Right lobe of liver (tissue), 6 donors: Measurements from ENCODE around the gene ATAD3C. TPM values are rescaled to one million over a fixed set of nuclear protein-coding genes. Genes with fewer than 3 reads are reported as not detected.

Source experiments
- ATAC-seq, 4 donors: fragments of 200-7000 bp; cut with Tn5 transposase; one replicate each; pipeline ENCODE4 v1.9.1; 2020; ENCODE audit warnings: mild to moderate bottlenecking in 4 of 4, moderate library complexity in 4 of 4
- DNase-seq, 3 donors: peaks; one replicate each; pipeline ENCODE4 v3.0.0-alpha.2; 2020
- H3K27ac ChIP-seq, 3 donors: fragments of 200-600 bp; one replicate each; pipeline ENCODE4 v1.8.0; 2022
- H3K27me3 ChIP-seq, 2 donors: fragments of 200-600 bp; one replicate each; pipeline ENCODE4 v1.8.0; 2022
- H3K36me3 ChIP-seq, 4 donors: fragments of 200-600 bp; sonication (generic) in 1 of 4; one replicate each; pipeline versions ENCODE4 v1.5.1 to v1.8.0; 2017 to 2022; ENCODE audit warnings: control low read depth in 1 of 4
- H3K4me1 ChIP-seq, 4 donors: fragments of 200-600 bp; sonication (generic) in 1 of 4; one replicate each; pipeline versions ENCODE4 v1.5.1 to v1.8.0; 2017 to 2022; ENCODE audit warnings: control low read depth in 1 of 4
- H3K4me3 ChIP-seq, 3 donors: fragments of 200-600 bp; one replicate each; pipeline ENCODE4 v1.8.0; 2022
- H3K9me3 ChIP-seq, 4 donors: fragments of 200-600 bp; sonication (generic) in 1 of 4; one replicate each; pipeline versions ENCODE4 v1.5.1 to v1.8.0; 2017 to 2022; ENCODE audit warnings: control low read depth in 1 of 4
- CTCF ChIP-seq, 4 donors: fragments of 200-600 bp in 3 of 4; fragments of 450-650 bp in 1 of 4; IDR thresholded peaks; one replicate each; pipeline versions ENCODE4 v1.5.1 to v1.8.0; 2016 to 2022; ENCODE audit warnings: antibody characterized with exemption in 4 of 4, mild to moderate bottlenecking in 2 of 4
- POLR2A ChIP-seq: fragments of 450-650 bp; IDR thresholded peaks from one replicate; pipeline ENCODE4 v1.6.1; 2017; ENCODE audit warnings: antibody characterized with exemption, mild to moderate bottlenecking
- WGBS: methylation state at CpG from one replicate; pipeline ENCODE4 v1.1.6; 2018; ENCODE audit warnings: low coverage, low lambda C conversion rate; ENCODE audit not compliant: insufficient coverage; ENCODE audit errors: missing lambda C conversion rate; 5-methylcytosine and 5-hydroxymethylcytosine counted together
- intact Hi-C, 2 donors: fragments of 100-400 bp; cut with DNase I; formaldehyde crosslinking; loops; one replicate each; pipeline versions ENCODE4 v1.11.2 to v1.14.1; 2022
- total RNA-seq, 6 experiments: library from RNA; depleted of rRNA in 2 of 6; stranded (reverse); fragments of >200 nt in 2 of 6; fragmentation: NEBNext Ultra II Directional in 3 of 6; extraction: Animal tissue kit (Norgen Biotek cat#: 25700) in 3 of 6; gene quantifications; one replicate each; pipeline versions ENCODE4 v1.1.0 to v1.2.4, GENCODE V29; 2016 to 2023
- donor health status: DM: no; HTN: yes; CAD: no.
- donor health status: DM: no; HTN: no; CAD: no.
- donor health status: DM: no; HTN: no; CAD: no.
- donor health status: DM: no; HTN: yes; CAD: no.
- donor health status: DM: no; HTN: yes; CAD: no.

Gene ATAD3C
- total RNA-seq, 6 experiments from 2014 or later, result 0.74 to 3.1 (median 1.9) TPM

- intact Hi-C loops, result no loop called here
- peak overlapping the region in 2 of 3 donors; percentile 27 to 53 for H3K4me3 ChIP-seq
- H3K27ac ChIP-seq, result peak overlapping the region; percentile 53 to 84 (median 69)
- no peaks in the 10 kb centered on the region for H3K27me3 ChIP-seq
- ATAC-seq (no peak), DNase-seq (peak in 2 of 3 donors; percentile 50 to 62)
- H3K9me3 ChIP-seq, result no peaks in the 10 kb centered on the region
- TF ChIP-seq CTCF (IDR thresholded peaks at IDR 0.05) (no peak), POLR2A (no peak)
- peaks cover 0 to 85% (median 40%) of the 10 kb centered on the region in 4 donors for H3K4me1 ChIP-seq
- H3K36me3 ChIP-seq, result no peaks in the 10 kb centered on the region
- WGBS, result no CpG with 5 or more reads among the region's 12 CpGs
These were observed 15.7 kb upstream of the ATAD3C start for GRCh38 chr1:1433804-1434130.

GRCh38 chr1:1434131-1434823, 15.2 kb upstream of the ATAD3C start:
- H3K27me3 ChIP-seq, result no peaks in the 10 kb centered on the region
- H3K27ac ChIP-seq, result peak overlapping the region; percentile 53 to 84 (median 69)
- ATAC-seq (no peak), DNase-seq (peak in 1 of 3 donors; percentile 64)
- H3K9me3 ChIP-seq, result no peaks in the 10 kb centered on the region
- intact Hi-C loops, result no loop called here
- peak overlapping the region in 1 of 3 donors; percentile 27 for H3K4me3 ChIP-seq
- peaks cover 0 to 89% (median 40%) of the 10 kb centered on the region in 4 donors for H3K4me1 ChIP-seq
- 12% methylated on average over 3 of the region's 32 CpGs for WGBS
- TF ChIP-seq POLR2A (no peak), CTCF (IDR thresholded peaks at IDR 0.05) (no peak)
- H3K36me3 ChIP-seq, result no peaks in the 10 kb centered on the region

GRCh38 chr1:1434824-1435105, 14.7 kb upstream of the ATAD3C start:
- ATAC-seq (no peak), DNase-seq (no peak)
- H3K27ac ChIP-seq, result peak overlapping the region; percentile 53 to 84 (median 69)
- intact Hi-C loops, result no loop called here
- peaks cover 0 to 88% (median 38%) of the 10 kb centered on the region in 4 donors for H3K4me1 ChIP-seq
- no peak overlapping the region for H3K4me3 ChIP-seq
- no peak for TF ChIP-seq CTCF (IDR thresholded peaks at IDR 0.05)
- TF ChIP-seq POLR2A, result no peak
- H3K27me3 ChIP-seq, result no peaks in the 10 kb centered on the region
- H3K36me3 ChIP-seq, result no peaks in the 10 kb centered on the region
- 93% methylated on average over 2 of the region's 4 CpGs for WGBS
- no peaks in the 10 kb centered on the region for H3K9me3 ChIP-seq

- Histone ChIP-seq H3K9me3 (no peaks in the 10 kb centered on the region), H3K4me1 (peaks cover 0 to 83% (median 35%) of the 10 kb centered on the region in 4 donors), H3K36me3 (no peaks in the 10 kb centered on the region), H3K4me3 (peak within 1 kb of the TSS; percentile 50 to 58 (median 54)), H3K27ac (peak within 1 kb of the TSS; percentile 53 to 84 (median 69)), H3K27me3 (no peaks in the 10 kb centered on the region)
- TF ChIP-seq POLR2A (peak; percentile 63), CTCF (IDR thresholded peaks at IDR 0.05) (no peak)
- WGBS, result 42% methylated on average over 13 of the region's 89 CpGs
- intact Hi-C loops, result no loop called here
- ATAC-seq, result peak; percentile 21 to 48 (median 40)
- peak; percentile 78 to 85 (median 80) for DNase-seq
These were observed 14.2 kb upstream of the ATAD3C start, which contains the start of gene VWA1 for GRCh38 chr1:1435106-1435903. Gene VWA1, plus strand, starts transcription at chr1:1435690. Its CDS starts 59 bp downstream, at chr1:1435749.
